GM10266 (cell line): Measurements from ENCODE around the gene IPO11.

Experiments used
- DNase-seq: peaks from one replicate; pipeline ENCODE4 v3.0.0; 2012; ENCODE audit errors: extremely low spot score
- CTCF ChIP-seq: IDR thresholded peaks from 2 replicates; pipeline ENCODE4 v1.5.1; 2012; ENCODE audit warnings: mild to moderate bottlenecking, low read depth; ENCODE audit not compliant: control insufficient read depth, insufficient read depth; ENCODE audit errors: missing control alignments

The IPO11 gene

GRCh38 chr5:62578540-62578939 is 166.0 kb downstream of the IPO11 start, which contains the start of gene LRRC70:
LRRC70 (plus strand) TSS chr5:62578819; CDS start chr5:62579439, 620 bp downstream.
- no peak for TF ChIP-seq CTCF
- peak; percentile 14 for DNase-seq

GRCh38 chr5:62579761-62580160 is 167.2 kb downstream of the IPO11 start:
- no peak for DNase-seq
- no peak for TF ChIP-seq CTCF

GRCh38 chr5:62581836-62582597 is 169.5 kb downstream of the IPO11 start:
- no peak for DNase-seq
- TF ChIP-seq CTCF: no peak

- DNase-seq: no peak
- TF ChIP-seq CTCF: no peak
These were observed 171.8 kb downstream of the IPO11 start for GRCh38 chr5:62584391-62584790.

GRCh38 chr5:62585306-62585705 is 172.7 kb downstream of the IPO11 start:
- no peak for TF ChIP-seq CTCF

GRCh38 chr5:62585751-62586150 is 173.2 kb downstream of the IPO11 start:
- no peak for DNase-seq
- no peak for TF ChIP-seq CTCF

More at GRCh38 chr5:62585306-62585705, 172.7 kb downstream of the IPO11 start:
- no peak for DNase-seq

- TF ChIP-seq CTCF: no peak
- DNase-seq: no peak
These were observed 175.2 kb downstream of the IPO11 start for GRCh38 chr5:62587737-62588136.
